ENCODE measurements around the gene CEACAM18.

DNA sequence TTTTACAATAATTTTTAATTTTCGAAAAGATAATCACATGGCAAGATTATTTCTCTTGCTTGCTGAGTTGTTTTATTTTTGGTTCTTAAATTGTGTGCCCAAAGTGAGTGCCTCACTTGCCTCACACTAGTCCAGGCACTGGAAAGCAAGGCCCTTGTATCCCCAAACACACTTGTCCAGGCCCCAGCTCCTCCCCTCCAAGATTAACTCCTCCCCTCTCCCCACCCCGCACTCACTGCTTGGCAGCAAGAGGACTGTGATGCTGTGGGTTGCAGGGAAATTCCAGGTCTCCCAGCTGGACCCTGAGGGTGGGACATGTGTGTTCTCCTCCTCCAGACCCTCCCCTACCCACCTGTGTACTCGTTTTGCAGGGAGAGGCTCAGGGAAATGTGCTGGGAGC lies 19.3 kb downstream of the CEACAM18 start:
- TF ChIP-seq, protein P1, sequence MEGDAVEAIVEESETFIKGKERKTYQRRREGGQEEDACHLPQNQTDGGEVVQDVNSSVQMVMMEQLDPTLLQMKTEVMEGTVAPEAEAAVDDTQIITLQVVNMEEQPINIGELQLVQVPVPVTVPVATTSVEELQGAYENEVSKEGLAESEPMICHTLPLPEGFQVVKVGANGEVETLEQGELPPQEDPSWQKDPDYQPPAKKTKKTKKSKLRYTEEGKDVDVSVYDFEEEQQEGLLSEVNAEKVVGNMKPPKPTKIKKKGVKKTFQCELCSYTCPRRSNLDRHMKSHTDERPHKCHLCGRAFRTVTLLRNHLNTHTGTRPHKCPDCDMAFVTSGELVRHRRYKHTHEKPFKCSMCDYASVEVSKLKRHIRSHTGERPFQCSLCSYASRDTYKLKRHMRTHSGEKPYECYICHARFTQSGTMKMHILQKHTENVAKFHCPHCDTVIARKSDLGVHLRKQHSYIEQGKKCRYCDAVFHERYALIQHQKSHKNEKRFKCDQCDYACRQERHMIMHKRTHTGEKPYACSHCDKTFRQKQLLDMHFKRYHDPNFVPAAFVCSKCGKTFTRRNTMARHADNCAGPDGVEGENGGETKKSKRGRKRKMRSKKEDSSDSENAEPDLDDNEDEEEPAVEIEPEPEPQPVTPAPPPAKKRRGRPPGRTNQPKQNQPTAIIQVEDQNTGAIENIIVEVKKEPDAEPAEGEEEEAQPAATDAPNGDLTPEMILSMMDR (conservative IDR thresholded peaks at IDR 0.05 in 1 of 2, IDR thresholded peaks at IDR 0.05 in 1 of 2; ENCODE audit: extremely low read depth in 1 of 2, insufficient read depth in 1 of 2, low read depth in 1 of 2, low read length in 2 of 2) = no peak
- TF ChIP-seq EZH2 (IDR thresholded peaks at IDR 0.05; ENCODE audit: borderline replicate concordance, low read length) = no peak
